Cerebellar cortex (tissue), 1 donor: Measurements from ENCODE around the gene HPN.

Experiments
- DNase-seq: peaks from one replicate; pipeline ENCODE4 v3.0.0-alpha.2; 2015; ENCODE audit warnings: low spot score

The HPN gene

GRCh38 chr19:35061583-35062373 is 20.3 kb downstream of the HPN start:
- DNase-seq, result no peak

GRCh38 chr19:35062942-35063341 is 21.4 kb downstream of the HPN start:
- DNase-seq, result no peak

- no peak for DNase-seq
These were observed 22.7 kb downstream of the HPN start for GRCh38 chr19:35063940-35064818.

- DNase-seq, result no peak
These were observed 24.1 kb downstream of the HPN start for GRCh38 chr19:35065574-35065973.

- DNase-seq, result no peak
These were observed 24.6 kb downstream of the HPN start for GRCh38 chr19:35066121-35066520.

- DNase-seq, result peak; percentile 91
These were observed 25.4 kb downstream of the HPN start for GRCh38 chr19:35066691-35067563.

- DNase-seq, result no peak
These were observed 27.6 kb downstream of the HPN start for GRCh38 chr19:35068941-35069634.

- no peak for DNase-seq
These were observed 28.2 kb downstream of the HPN start for GRCh38 chr19:35069696-35070095.

- no peak for DNase-seq
These were observed 28.9 kb downstream of the HPN start for GRCh38 chr19:35070471-35070870.

GRCh38 chr19:35073516-35073915 is 32.0 kb downstream of the HPN start:
- DNase-seq, result no peak

- no peak for DNase-seq
These were observed 32.4 kb downstream of the HPN start for GRCh38 chr19:35073941-35074340.

- DNase-seq, result no peak
These were observed 33.1 kb downstream of the HPN start for GRCh38 chr19:35074426-35075201.

- no peak for DNase-seq
These were observed 33.9 kb downstream of the HPN start for GRCh38 chr19:35075202-35076025.

- DNase-seq, result no peak
These were observed 34.5 kb downstream of the HPN start for GRCh38 chr19:35076026-35076370.

GRCh38 chr19:35076657-35077056 is 35.1 kb downstream of the HPN start:
- DNase-seq, result no peak

GRCh38 chr19:35077411-35078223 is 36.1 kb downstream of the HPN start:
- DNase-seq, result no peak

- no peak for DNase-seq
These were observed 38.3 kb downstream of the HPN start for GRCh38 chr19:35079826-35080225.

- DNase-seq, result no peak
These were observed 39.2 kb downstream of the HPN start for GRCh38 chr19:35080613-35081170.

- DNase-seq, result no peak
These were observed 39.7 kb downstream of the HPN start for GRCh38 chr19:35081201-35081600.
